Keratinocyte (primary cell): Measurements from ENCODE around the gene SLC44A5. TPM values are rescaled to one million over a fixed set of nuclear protein-coding genes. Genes with fewer than 3 reads are reported as not detected.

Source experiments
- DNase-seq: peaks from one replicate; pipeline ENCODE4 v3.0.0-alpha.2; 2011; ENCODE audit warnings: low read depth, missing footprints, low spot score
- FAIRE-seq: peaks from 2 replicates; lab custom pipeline; 2011; peaks lifted over from hg19 to GRCh38; lab: Jason Lieb, UNC
- H2AFZ ChIP-seq: 2 replicates; pipeline ENCODE4 v1.6.0; 2012; ENCODE audit warnings: low read length, control low read depth, inconsistent platforms; ENCODE audit not compliant: control insufficient read depth
- H3K27ac ChIP-seq: 2 replicates; pipeline ENCODE4 v1.5.1; 2011; ENCODE audit warnings: low read length; ENCODE audit not compliant: control insufficient read depth, insufficient read depth
- H3K27me3 ChIP-seq: 3 replicates; pipeline ENCODE4 v1.6.0; 2011; ENCODE audit warnings: low read length; ENCODE audit not compliant: control insufficient read depth, insufficient read depth; ENCODE audit errors: extremely low read depth
- H3K36me3 ChIP-seq, 2 experiments: 2 replicates in 1 of 2; 3 replicates in 1 of 2; pipeline ENCODE4 v1.5.1; 2011; ENCODE audit warnings: low read length in 2 of 2, mild to moderate bottlenecking in 1 of 2; ENCODE audit not compliant: control insufficient read depth in 2 of 2, insufficient read depth in 2 of 2; ENCODE audit errors: extremely low read depth in 1 of 2
- H3K4me1 ChIP-seq: 3 replicates; pipeline ENCODE4 v1.5.1; 2011; ENCODE audit warnings: low read length; ENCODE audit not compliant: control insufficient read depth, insufficient read depth; ENCODE audit errors: extremely low read depth
- H3K4me2 ChIP-seq: 3 replicates; pipeline ENCODE4 v1.6.0; 2011; ENCODE audit warnings: low read depth, low read length; ENCODE audit not compliant: control insufficient read depth, insufficient read depth; ENCODE audit errors: extremely low read depth
- H3K4me3 ChIP-seq, 3 experiments: fragments of 200-600 bp in 1 of 3; sonication (generic) in 1 of 3; 2 replicates in 2 of 3; 3 replicates in 1 of 3; pipeline ENCODE4 v1.5.1; 2011 to 2016; ENCODE audit warnings: low read length in 3 of 3, mild to moderate bottlenecking in 3 of 3, control low read depth in 2 of 3, inconsistent platforms in 1 of 3, low read depth in 1 of 3, mixed read lengths in 1 of 3, mixed run types in 1 of 3, moderate library complexity in 1 of 3; ENCODE audit not compliant: control insufficient read depth in 2 of 3, insufficient read depth in 2 of 3; ENCODE audit errors: extremely low read depth in 1 of 3
- H3K79me2 ChIP-seq: 2 replicates; pipeline ENCODE4 v1.6.0; 2012; ENCODE audit warnings: low read length; ENCODE audit not compliant: control insufficient read depth, insufficient read depth
- H3K9ac ChIP-seq: 3 replicates; pipeline ENCODE4 v1.6.0; 2011; ENCODE audit warnings: low read length; ENCODE audit not compliant: control insufficient read depth, insufficient read depth; ENCODE audit errors: extremely low read depth
- H3K9me1 ChIP-seq: 3 replicates; pipeline ENCODE4 v1.6.0; 2011; ENCODE audit warnings: low read length; ENCODE audit not compliant: control insufficient read depth, insufficient read depth; ENCODE audit errors: extremely low read depth
- H3K9me3 ChIP-seq: 2 replicates; pipeline ENCODE4 v1.5.1; 2012; ENCODE audit warnings: low read depth, low read length; ENCODE audit not compliant: control insufficient read depth
- H4K20me1 ChIP-seq: 3 replicates; pipeline ENCODE4 v1.6.0; 2011; ENCODE audit warnings: low read length; ENCODE audit not compliant: control insufficient read depth, insufficient read depth; ENCODE audit errors: extremely low read depth
- EZH2 ChIP-seq: IDR thresholded peaks from one replicate; pipeline ENCODE4 v1.6.1; 2012; ENCODE audit warnings: inconsistent platforms, mild to moderate bottlenecking, low read length, moderate library complexity
- dilution Hi-C: fragments of 300-500 bp; cut with MboI; formaldehyde crosslinking; loops from one replicate; pipeline ENCODE4 v1.7.0; 2020; ENCODE audit warnings: low sequenced_read_pairs; ENCODE audit not compliant: extremely low pct_ligation_motif_present
- polyA plus RNA-seq, 5 experiments: library from polyadenylated mRNA; depleted of rRNA in 3 of 5; stranded (reverse) in 3 of 5; stranded (forward) in 1 of 5; unstranded in 1 of 5; fragments of >200 nt; gene quantifications; 1 replicate in 1 of 5; 2 replicates in 3 of 5; 3 replicates in 1 of 5; pipeline versions ENCODE4 v1.2.1 to v1.2.3, GENCODE V29; 2011 to 2012; ENCODE audit warnings: missing spikeins in 2 of 5, low read depth in 1 of 5, low replicate concordance in 1 of 5
- TF ChIP-seq, protein P1 (sequence below), 3 experiments: IDR thresholded peaks in 1 of 3; conservative IDR thresholded peaks in 1 of 3; optimal IDR thresholded peaks in 1 of 3; 2 replicates in 2 of 3; 3 replicates in 1 of 3; pipeline versions ENCODE3 to v1.5.1; 2011; ENCODE audit warnings: low read length in 3 of 3, mild to moderate bottlenecking in 3 of 3, moderate library complexity in 2 of 3, control low read depth in 1 of 3, inconsistent platforms in 1 of 3; ENCODE audit not compliant: insufficient read depth in 2 of 3; ENCODE audit errors: extremely low read depth in 1 of 3

SLC44A5 gene
- polyA plus RNA-seq, 1 donor (not counting 4 experiments of a cell fraction or from before 2014, with no cell fraction given), result 0.72 TPM

DNA sequence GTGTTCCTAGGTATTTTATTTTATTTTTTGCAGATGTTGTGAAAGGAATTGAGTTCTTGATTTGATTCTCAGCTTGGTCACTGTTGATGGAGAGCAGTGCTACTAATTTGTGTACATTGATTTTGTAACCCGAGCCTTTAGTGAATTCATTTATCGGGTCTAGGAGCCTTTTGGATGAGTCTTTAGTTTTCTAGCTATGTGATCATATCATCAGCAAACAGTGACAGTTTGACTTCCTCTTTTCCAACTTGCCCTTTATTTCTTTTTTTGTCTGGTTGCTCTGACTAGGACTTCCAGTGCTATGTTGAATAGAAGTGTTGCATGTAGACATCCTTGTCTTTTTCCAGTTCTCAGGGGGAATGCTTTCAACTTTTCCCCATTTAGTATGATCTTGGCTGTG is 337.8 kb downstream of the SLC44A5 start:
- Histone ChIP-seq H3K4me1 (peaks cover 2% of the 10 kb centered on the region), H2AFZ (no peak overlapping the region), H3K79me2 (no peaks in the 10 kb centered on the region), H3K4me3 (no peak overlapping the region), H4K20me1 (no peaks in the 10 kb centered on the region), H3K4me2 (no peak overlapping the region), H3K27me3 (no peaks in the 10 kb centered on the region), H3K9me1 (no peaks in the 10 kb centered on the region), H3K9me3 (no peaks in the 10 kb centered on the region), H3K9ac (no peak overlapping the region), H3K27ac (no peak overlapping the region), H3K36me3 (no peaks in the 10 kb centered on the region)
- DNase-seq (no peak), FAIRE-seq (no peak)
- dilution Hi-C loops, result no loop called here
- TF ChIP-seq, protein P1, sequence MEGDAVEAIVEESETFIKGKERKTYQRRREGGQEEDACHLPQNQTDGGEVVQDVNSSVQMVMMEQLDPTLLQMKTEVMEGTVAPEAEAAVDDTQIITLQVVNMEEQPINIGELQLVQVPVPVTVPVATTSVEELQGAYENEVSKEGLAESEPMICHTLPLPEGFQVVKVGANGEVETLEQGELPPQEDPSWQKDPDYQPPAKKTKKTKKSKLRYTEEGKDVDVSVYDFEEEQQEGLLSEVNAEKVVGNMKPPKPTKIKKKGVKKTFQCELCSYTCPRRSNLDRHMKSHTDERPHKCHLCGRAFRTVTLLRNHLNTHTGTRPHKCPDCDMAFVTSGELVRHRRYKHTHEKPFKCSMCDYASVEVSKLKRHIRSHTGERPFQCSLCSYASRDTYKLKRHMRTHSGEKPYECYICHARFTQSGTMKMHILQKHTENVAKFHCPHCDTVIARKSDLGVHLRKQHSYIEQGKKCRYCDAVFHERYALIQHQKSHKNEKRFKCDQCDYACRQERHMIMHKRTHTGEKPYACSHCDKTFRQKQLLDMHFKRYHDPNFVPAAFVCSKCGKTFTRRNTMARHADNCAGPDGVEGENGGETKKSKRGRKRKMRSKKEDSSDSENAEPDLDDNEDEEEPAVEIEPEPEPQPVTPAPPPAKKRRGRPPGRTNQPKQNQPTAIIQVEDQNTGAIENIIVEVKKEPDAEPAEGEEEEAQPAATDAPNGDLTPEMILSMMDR (optimal IDR thresholded peaks at IDR 0.05 in 1 of 3, IDR thresholded peaks at IDR 0.05 in 1 of 3, conservative IDR thresholded peaks at IDR 0.05 in 1 of 3; ENCODE audit: extremely low read depth in 1 of 3, insufficient read depth in 2 of 3, low read length in 3 of 3), result no peak
- TF ChIP-seq EZH2, result no peak

DNA sequence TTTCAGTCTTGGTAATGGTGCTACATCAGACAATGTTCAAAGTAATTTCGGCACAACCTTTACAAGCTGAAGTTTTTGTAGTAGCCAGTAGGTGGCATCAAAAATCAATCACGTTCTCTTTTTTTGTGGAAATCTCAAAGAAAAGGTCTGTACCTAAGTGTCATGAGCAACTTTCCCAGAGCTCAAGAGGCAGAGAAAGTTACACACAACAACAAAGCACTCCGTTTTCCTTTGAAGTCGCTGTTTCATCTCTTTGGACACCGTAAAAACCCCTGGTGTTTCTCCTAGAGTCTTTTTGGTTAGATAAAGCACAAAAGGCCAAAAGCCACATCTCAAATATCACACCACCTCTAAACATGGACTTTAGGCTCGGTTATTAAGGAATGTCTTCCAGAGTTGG is 345.1 kb downstream of the SLC44A5 start:
- Histone ChIP-seq H3K9me1 (no peaks in the 10 kb centered on the region), H3K9me3 (no peaks in the 10 kb centered on the region), H3K4me2 (no peak overlapping the region), H4K20me1 (no peaks in the 10 kb centered on the region), H3K27me3 (no peaks in the 10 kb centered on the region), H3K9ac (no peak overlapping the region), H3K4me1 (no peaks in the 10 kb centered on the region), H3K27ac (no peak overlapping the region), H3K79me2 (no peaks in the 10 kb centered on the region), H3K36me3 (no peaks in the 10 kb centered on the region), H3K4me3 (no peak overlapping the region), H2AFZ (no peak overlapping the region)
- no peak for TF ChIP-seq EZH2
- TF ChIP-seq, protein P1 (optimal IDR thresholded peaks at IDR 0.05 in 1 of 3, IDR thresholded peaks at IDR 0.05 in 1 of 3, conservative IDR thresholded peaks at IDR 0.05 in 1 of 3; ENCODE audit: extremely low read depth in 1 of 3, insufficient read depth in 2 of 3, low read length in 3 of 3), result peak in 2 of 3 experiments; percentile 50
- FAIRE-seq (peak; percentile 78), DNase-seq (no peak)
- dilution Hi-C loops, result no loop called here
